WTC11 (cell line): ENCODE results near the gene SPRTN. TPM values are rescaled to one million over a fixed set of nuclear protein-coding genes. Genes with fewer than 3 reads are reported as not detected.

Source experiments
- ATAC-seq: fragments of 200-7000 bp; cut with Tn5 transposase; 2 replicates; pipeline ENCODE4 v1.10.0; 2021; ENCODE audit warnings: mild to moderate bottlenecking, moderate library complexity
- CTCF ChIA-PET: fragments of 300-600 bp; sonication (Branson Sonifier 250); formaldehyde crosslinking; loops from one replicate; lab custom pipeline; 2021; ENCODE audit warnings: antibody characterized with exemption; lab: Charles Lee
- POLR2A ChIA-PET: fragments of 350-600 bp; sonication (Branson Sonifier 250); formaldehyde crosslinking; loops from one replicate; lab custom pipeline; 2021; ENCODE audit warnings: antibody characterized with exemption; lab: Charles Lee
- DNase-seq: peaks from one replicate; pipeline ENCODE4 v3.0.0; 2021; ENCODE audit warnings: low spot score
- H3K27ac Mint-ChIP-seq: 2 replicates; pipeline ENCODE4 v1.8.0; 2021; ENCODE audit warnings: mixed read lengths
- H3K27me3 Mint-ChIP-seq: 2 replicates; pipeline ENCODE4 v1.8.0; 2021; ENCODE audit warnings: low read depth, mild to moderate bottlenecking, moderate library complexity, mixed read lengths
- H3K36me3 Mint-ChIP-seq: 2 replicates; pipeline ENCODE4 v1.8.0; 2021; ENCODE audit warnings: mixed read lengths
- H3K4me1 Mint-ChIP-seq: 2 replicates; pipeline ENCODE4 v1.8.0; 2022; ENCODE audit warnings: mixed read lengths
- H3K4me3 Mint-ChIP-seq: 2 replicates; pipeline ENCODE4 v1.8.0; 2021; ENCODE audit warnings: mild to moderate bottlenecking, moderate library complexity, mixed read lengths
- H3K9me3 Mint-ChIP-seq: 2 replicates; pipeline ENCODE4 v1.8.0; 2021; ENCODE audit warnings: mixed read lengths
- CREM ChIP-seq: sonication (generic); formaldehyde crosslinking; IDR thresholded peaks from 2 replicates; pipeline ENCODE4 v1.8.1; 2022; ENCODE audit warnings: mild to moderate bottlenecking, missing genetic modification reagents, moderate library complexity
- ELF4 ChIP-seq: sonication (generic); formaldehyde crosslinking; IDR thresholded peaks from 2 replicates; pipeline ENCODE4 v1.8.1; 2022; ENCODE audit warnings: low read depth, mild to moderate bottlenecking, moderate library complexity, missing genetic modification reagents
- ETV6 ChIP-seq: sonication (generic); formaldehyde crosslinking; IDR thresholded peaks from 2 replicates; pipeline ENCODE4 v1.8.1; 2022; ENCODE audit warnings: mild to moderate bottlenecking, missing genetic modification reagents
- GTF2I ChIP-seq: fragments of 250-450 bp; sonication (Bioruptor Pico); conservative IDR thresholded peaks from 2 replicates; pipeline ENCODE4 v1.4.0; 2021; ENCODE audit warnings: mild to moderate bottlenecking
- NFATC4 ChIP-seq: fragments of 250-450 bp; sonication (Bioruptor Pico); IDR thresholded peaks from 2 replicates; pipeline ENCODE4 v1.9.0; 2021; ENCODE audit warnings: mild to moderate bottlenecking
- NFYB ChIP-seq: sonication (generic); formaldehyde crosslinking; conservative IDR thresholded peaks from 2 replicates; pipeline ENCODE4 v1.8.0; 2022; ENCODE audit warnings: low read depth, missing genetic modification reagents
- NR3C1 ChIP-seq: sonication (generic); formaldehyde crosslinking; conservative IDR thresholded peaks from 2 replicates; pipeline ENCODE4 v1.8.1; 2023; ENCODE audit warnings: low read depth, mild to moderate bottlenecking, missing genetic modification reagents
- RELA ChIP-seq: sonication (generic); formaldehyde crosslinking; IDR thresholded peaks from 2 replicates; pipeline ENCODE4 v1.8.1; 2022; ENCODE audit warnings: missing genetic modification reagents, mild to moderate bottlenecking, borderline replicate concordance
- TCF7 ChIP-seq: sonication (generic); formaldehyde crosslinking; IDR thresholded peaks from 2 replicates; pipeline ENCODE4 v1.8.0; 2022; ENCODE audit warnings: mild to moderate bottlenecking, low read depth, missing genetic modification reagents, moderate library complexity
- TEAD1 ChIP-seq: sonication (generic); formaldehyde crosslinking; IDR thresholded peaks from 2 replicates; pipeline ENCODE4 v1.8.0; 2022; ENCODE audit warnings: mild to moderate bottlenecking, missing genetic modification reagents
- ZNF121 ChIP-seq: sonication (generic); formaldehyde crosslinking; IDR thresholded peaks from 2 replicates; pipeline ENCODE4 v1.8.0; 2023; ENCODE audit warnings: missing genetic modification reagents
- ZNF281 ChIP-seq: sonication (generic); formaldehyde crosslinking; IDR thresholded peaks from 2 replicates; pipeline ENCODE4 v1.8.0; 2023; ENCODE audit warnings: mild to moderate bottlenecking, missing genetic modification reagents
- ZNF416 ChIP-seq: fragments of 250-450 bp; sonication (Bioruptor Pico); IDR thresholded peaks from 2 replicates; pipeline ENCODE4 v1.9.0; 2021; ENCODE audit warnings: mild to moderate bottlenecking, inconsistent platforms
- ZNF532 ChIP-seq: fragments of 250-450 bp; sonication (Bioruptor Pico); IDR thresholded peaks from 2 replicates; pipeline ENCODE4 v1.9.0; 2021; ENCODE audit warnings: mild to moderate bottlenecking, borderline replicate concordance
- total RNA-seq: library from RNA; stranded (reverse); gene quantifications from 3 replicates; pipeline ENCODE4 v1.2.3, GENCODE V29; 2021
- TF ChIP-seq, protein P1 (sequence below): fragments of 200-600 bp; IDR thresholded peaks from 2 replicates; pipeline ENCODE4 v1.8.0; 2022; ENCODE audit warnings: antibody characterized with exemption
- TF ChIP-seq, protein P2 (sequence below): sonication (generic); formaldehyde crosslinking; IDR thresholded peaks from 2 replicates; pipeline ENCODE4 v1.8.1; 2022; ENCODE audit warnings: low read depth, mild to moderate bottlenecking, moderate library complexity, missing genetic modification reagents, borderline replicate concordance

Gene SPRTN
- total RNA-seq, 1 experiment from 2014 or later: 14.6 TPM

- peaks cover 9% of the 10 kb centered on the region for H3K27me3 Mint-ChIP-seq
- TF ChIP-seq RELA (CRISPR knock-in tag) (no peak), ZNF532 (CRISPR knock-in tag) (no peak), ELF4 (CRISPR knock-in tag) (no peak)
- DNase-seq (no peak), ATAC-seq (no peak)
- no peaks in the 10 kb centered on the region for H3K36me3 Mint-ChIP-seq
- no peak overlapping the region for H3K4me3 Mint-ChIP-seq
- H3K27ac Mint-ChIP-seq: no peak overlapping the region
- peaks cover 4% of the 10 kb centered on the region for H3K9me3 Mint-ChIP-seq
- CTCF ChIA-PET: interaction anchor here (2.8 kb wide), 1 partner anchor 25 kb away, joined by 7 read pairs; the partner anchor contains the start of genes EXOC8 and SPRTN
- POLR2A ChIA-PET: no interaction called here
- no peaks in the 10 kb centered on the region for H3K4me1 Mint-ChIP-seq
Observed at GRCh38 chr1:231313661-231314060, 24.4 kb upstream of the SPRTN start.

GRCh38 chr1:231315887-231316286, 22.2 kb upstream of the SPRTN start:
- TF ChIP-seq, protein P1, sequence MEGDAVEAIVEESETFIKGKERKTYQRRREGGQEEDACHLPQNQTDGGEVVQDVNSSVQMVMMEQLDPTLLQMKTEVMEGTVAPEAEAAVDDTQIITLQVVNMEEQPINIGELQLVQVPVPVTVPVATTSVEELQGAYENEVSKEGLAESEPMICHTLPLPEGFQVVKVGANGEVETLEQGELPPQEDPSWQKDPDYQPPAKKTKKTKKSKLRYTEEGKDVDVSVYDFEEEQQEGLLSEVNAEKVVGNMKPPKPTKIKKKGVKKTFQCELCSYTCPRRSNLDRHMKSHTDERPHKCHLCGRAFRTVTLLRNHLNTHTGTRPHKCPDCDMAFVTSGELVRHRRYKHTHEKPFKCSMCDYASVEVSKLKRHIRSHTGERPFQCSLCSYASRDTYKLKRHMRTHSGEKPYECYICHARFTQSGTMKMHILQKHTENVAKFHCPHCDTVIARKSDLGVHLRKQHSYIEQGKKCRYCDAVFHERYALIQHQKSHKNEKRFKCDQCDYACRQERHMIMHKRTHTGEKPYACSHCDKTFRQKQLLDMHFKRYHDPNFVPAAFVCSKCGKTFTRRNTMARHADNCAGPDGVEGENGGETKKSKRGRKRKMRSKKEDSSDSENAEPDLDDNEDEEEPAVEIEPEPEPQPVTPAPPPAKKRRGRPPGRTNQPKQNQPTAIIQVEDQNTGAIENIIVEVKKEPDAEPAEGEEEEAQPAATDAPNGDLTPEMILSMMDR: 0 out of 2 replicates have a peak, but pooled peaks have one; percentile 45
- TF ChIP-seq TEAD1 (CRISPR knock-in tag) (no peak), TCF7 (no peak), NR3C1 (CRISPR knock-in tag) (no peak), ZNF121 (peak; percentile 90), GTF2I (CRISPR knock-in tag) (peak; percentile 89), ZNF416 (peak; percentile 97)
- TF ChIP-seq, protein P2, sequence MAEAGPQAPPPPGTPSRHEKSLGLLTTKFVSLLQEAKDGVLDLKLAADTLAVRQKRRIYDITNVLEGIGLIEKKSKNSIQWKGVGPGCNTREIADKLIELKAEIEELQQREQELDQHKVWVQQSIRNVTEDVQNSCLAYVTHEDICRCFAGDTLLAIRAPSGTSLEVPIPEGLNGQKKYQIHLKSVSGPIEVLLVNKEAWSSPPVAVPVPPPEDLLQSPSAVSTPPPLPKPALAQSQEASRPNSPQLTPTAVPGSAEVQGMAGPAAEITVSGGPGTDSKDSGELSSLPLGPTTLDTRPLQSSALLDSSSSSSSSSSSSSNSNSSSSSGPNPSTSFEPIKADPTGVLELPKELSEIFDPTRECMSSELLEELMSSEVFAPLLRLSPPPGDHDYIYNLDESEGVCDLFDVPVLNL: no peak
- H3K27ac Mint-ChIP-seq: no peak overlapping the region
- DNase-seq (peak; percentile 80), ATAC-seq (peak; percentile 99)
- H3K4me1 Mint-ChIP-seq: no peaks in the 10 kb centered on the region
- H3K36me3 Mint-ChIP-seq: no peaks in the 10 kb centered on the region
- ChIA-PET CTCF (interaction anchor here (0.6 to 1.6 kb wide), 11 partner anchors 17 to 1222 kb away, joined by 3 to 10 read pairs (median 4); partner anchors contain the start of genes EXOC8 and SPRTN), POLR2A (interaction anchor here (0.6 kb wide), 1 partner anchor 294 kb away, joined by 4 read pairs; no protein-coding TSS in a partner anchor)
- H3K9me3 Mint-ChIP-seq: peaks cover 4% of the 10 kb centered on the region
- H3K4me3 Mint-ChIP-seq: no peak overlapping the region
- peaks cover 9% of the 10 kb centered on the region for H3K27me3 Mint-ChIP-seq

GRCh38 chr1:231317306-231318014, 20.6 kb upstream of the SPRTN start:
- no peak for ATAC-seq
- Mint-ChIP-seq H3K36me3 (no peaks in the 10 kb centered on the region), H3K9me3 (peaks cover 4% of the 10 kb centered on the region), H3K27ac (no peak overlapping the region), H3K27me3 (peaks cover 6% of the 10 kb centered on the region), H3K4me3 (no peak overlapping the region), H3K4me1 (no peaks in the 10 kb centered on the region)
- ChIA-PET POLR2A (no interaction called here), CTCF (interaction anchor here (1.5 kb wide), 1 partner anchor 283 kb away, joined by 4 read pairs; no protein-coding TSS in a partner anchor)
- TF ChIP-seq ZNF121 (no peak), NFYB (CRISPR knock-in tag) (peak; percentile 62), ETV6 (no peak), CREM (CRISPR knock-in tag) (no peak), NFATC4 (CRISPR knock-in tag) (no peak), ZNF281 (CRISPR knock-in tag) (no peak)
- no peak for DNase-seq
